LNCAP (cell line): ENCODE results near the gene MBP.

Experiments
- CTCF ChIP-seq: fragments of 450-650 bp; IDR thresholded peaks from 2 replicates; pipeline ENCODE4 v1.5.1; 2017; ENCODE audit warnings: mild to moderate bottlenecking

The MBP gene

GRCh38 chr18:76993085-76993382 lies 139.5 kb downstream of the MBP start:
- no peak for TF ChIP-seq CTCF

GRCh38 chr18:76992226-76993084 lies 140.1 kb downstream of the MBP start:
- no peak for TF ChIP-seq CTCF

- TF ChIP-seq CTCF: no peak
Measured at GRCh38 chr18:76991021-76991688, 141.4 kb downstream of the MBP start.

- TF ChIP-seq CTCF: no peak
Measured at GRCh38 chr18:76989647-76990190, 142.9 kb downstream of the MBP start.

- TF ChIP-seq CTCF: no peak
Measured at GRCh38 chr18:76988827-76989646, 143.5 kb downstream of the MBP start.

- TF ChIP-seq CTCF: no peak
Measured at GRCh38 chr18:76988031-76988826, 144.4 kb downstream of the MBP start.

GRCh38 chr18:76986406-76986805 lies 146.2 kb downstream of the MBP start:
- no peak for TF ChIP-seq CTCF
